Dendritic cell treated with granulocyte-macrophage colony-stimulating factor and Interleukin-4, amounts not matched to agents 40 ng/mL and 50 ng/mL, for 4 days (primary cell): ENCODE data around the gene STIMATE.

Experiments
- H3K27ac Mint-ChIP-seq: one replicate; pipeline ENCODE4 v1.8.0; 2022; ENCODE audit warnings: mild to moderate bottlenecking, mixed read lengths
- H3K27me3 Mint-ChIP-seq: one replicate; pipeline ENCODE4 v1.8.0; 2022; ENCODE audit warnings: mild to moderate bottlenecking, mixed read lengths
- H3K36me3 Mint-ChIP-seq: one replicate; pipeline ENCODE4 v1.8.0; 2022; ENCODE audit warnings: low read depth, mixed read lengths
- H3K4me1 Mint-ChIP-seq: one replicate; pipeline ENCODE4 v1.8.0; 2022; ENCODE audit warnings: low read depth, mixed read lengths
- H3K4me3 Mint-ChIP-seq: one replicate; pipeline ENCODE4 v1.8.0; 2022; ENCODE audit warnings: mild to moderate bottlenecking, moderate library complexity, mixed read lengths
- H3K9me3 Mint-ChIP-seq: one replicate; pipeline ENCODE4 v1.8.0; 2022; ENCODE audit warnings: mixed read lengths
- intact Hi-C: fragments of 100-400 bp; cut with micrococcal nuclease; formaldehyde crosslinking; loops from one replicate; pipeline ENCODE4 v1.15.0; 2022

Gene STIMATE

GRCh38 chr3:52847726-52848125 is 49.6 kb downstream of the STIMATE start:
- H3K4me3 Mint-ChIP-seq, result no peak overlapping the region
- intact Hi-C loops, result no loop called here
- H3K36me3 Mint-ChIP-seq, result peaks cover 80% of the 10 kb centered on the region
- no peaks in the 10 kb centered on the region for H3K9me3 Mint-ChIP-seq
- no peaks in the 10 kb centered on the region for H3K27me3 Mint-ChIP-seq
- H3K4me1 Mint-ChIP-seq, result peaks cover 40% of the 10 kb centered on the region
- H3K27ac Mint-ChIP-seq, result no peak overlapping the region

DNA sequence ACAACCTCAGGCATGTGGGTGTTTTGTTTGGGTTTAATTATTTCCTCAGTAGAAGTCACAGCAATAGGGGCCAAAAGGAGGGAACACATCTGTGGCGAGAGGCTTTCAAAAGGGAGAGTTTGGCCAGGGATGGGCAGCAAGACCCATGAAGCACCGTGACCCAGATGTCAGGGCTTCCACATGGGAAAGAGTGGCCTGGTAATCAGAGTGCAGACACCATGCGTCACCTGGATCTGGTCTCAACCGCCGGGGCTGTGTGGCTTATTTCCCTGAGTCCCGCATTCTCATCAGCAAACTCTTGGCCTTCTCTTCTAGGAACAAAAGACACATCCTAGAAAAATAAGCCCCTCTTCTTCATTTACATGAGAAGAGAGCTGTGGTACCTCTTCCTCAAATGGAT is 50.1 kb downstream of the STIMATE start:
- H3K27ac Mint-ChIP-seq, result no peak overlapping the region
- intact Hi-C loops, result no loop called here

DNA sequence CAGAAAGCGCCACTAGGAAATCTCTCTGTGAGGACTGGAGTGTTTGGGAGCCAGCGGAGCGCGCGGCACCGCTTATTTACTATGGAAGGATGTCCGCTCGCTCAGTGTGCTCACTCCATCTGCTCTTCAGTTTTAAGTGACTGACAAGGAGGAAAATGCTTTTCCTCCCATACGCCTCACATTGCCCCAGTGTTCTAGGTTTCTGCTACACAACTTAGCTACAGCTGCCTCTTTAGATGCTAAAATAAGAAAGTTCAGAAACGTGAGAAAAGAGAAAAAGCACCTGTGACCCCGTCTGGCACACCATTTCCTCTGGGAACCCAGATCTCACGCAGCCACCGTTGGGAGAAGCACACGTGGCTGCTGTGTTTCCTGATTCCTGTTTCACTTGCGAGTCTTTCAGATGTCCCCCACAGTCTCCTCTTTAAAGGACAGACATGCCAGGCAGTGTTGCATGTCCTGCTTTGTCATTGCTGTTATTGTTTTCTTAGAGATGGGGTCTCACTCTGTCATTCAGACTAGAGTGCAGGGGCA is 50.8 kb downstream of the STIMATE start:
- intact Hi-C loops, result no loop called here
- Mint-ChIP-seq H3K4me3 (no peak overlapping the region), H3K4me1 (peaks cover 51% of the 10 kb centered on the region), H3K27ac (no peak overlapping the region), H3K27me3 (no peaks in the 10 kb centered on the region), H3K36me3 (peaks cover 80% of the 10 kb centered on the region), H3K9me3 (no peaks in the 10 kb centered on the region)

More for the DNA sequence above, 50.1 kb downstream of the STIMATE start:
- Mint-ChIP-seq H3K9me3 (no peaks in the 10 kb centered on the region), H3K36me3 (peaks cover 80% of the 10 kb centered on the region), H3K27me3 (no peaks in the 10 kb centered on the region), H3K4me3 (no peak overlapping the region), H3K4me1 (peaks cover 44% of the 10 kb centered on the region)

DNA sequence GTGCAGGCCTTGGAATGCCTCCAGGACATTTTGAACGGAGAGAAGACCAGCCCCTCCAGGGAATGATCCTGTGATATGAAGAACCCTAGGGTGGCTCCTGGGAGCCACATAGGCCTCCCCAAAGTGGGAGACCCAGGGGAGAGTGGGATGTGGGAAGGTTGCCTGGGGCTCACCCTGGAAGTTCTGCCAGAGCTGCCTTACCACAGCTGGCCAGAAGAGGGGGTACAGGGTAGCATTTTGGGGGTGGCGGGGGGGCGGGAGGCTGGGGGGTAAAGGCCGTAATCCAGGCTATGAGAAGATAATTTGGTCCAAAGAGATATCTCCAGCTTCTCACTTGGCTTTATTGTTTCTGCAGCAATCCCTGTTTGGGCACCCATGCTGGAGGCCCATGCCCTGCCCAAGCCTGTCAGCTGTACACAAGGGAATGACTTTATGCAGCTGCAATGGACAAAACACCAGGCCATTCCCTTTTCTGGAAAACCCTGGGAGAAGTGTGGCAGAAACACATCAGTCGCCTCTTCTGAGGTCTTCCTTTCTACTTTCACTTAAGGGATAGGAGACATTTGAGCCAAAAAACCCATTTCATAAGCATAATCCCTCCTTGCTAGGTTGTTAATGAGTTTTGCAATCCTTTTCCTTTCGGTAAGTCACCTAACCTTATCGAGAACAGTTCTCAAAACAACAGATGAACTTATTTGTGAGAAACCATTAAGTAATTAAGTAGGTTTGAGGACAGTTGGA is 51.5 kb downstream of the STIMATE start:
- Mint-ChIP-seq H3K27me3 (no peaks in the 10 kb centered on the region), H3K27ac (peak overlapping the region; percentile 73), H3K36me3 (peaks cover 80% of the 10 kb centered on the region), H3K4me3 (no peak overlapping the region), H3K4me1 (peaks cover 51% of the 10 kb centered on the region), H3K9me3 (no peaks in the 10 kb centered on the region)
- intact Hi-C loops, result no loop called here

- Mint-ChIP-seq H3K4me3 (no peak overlapping the region), H3K27ac (peak overlapping the region; percentile 73), H3K36me3 (peaks cover 80% of the 10 kb centered on the region), H3K27me3 (no peaks in the 10 kb centered on the region), H3K9me3 (no peaks in the 10 kb centered on the region), H3K4me1 (peaks cover 53% of the 10 kb centered on the region)
- intact Hi-C loops, result no loop called here
These were observed 52.2 kb downstream of the STIMATE start for GRCh38 chr3:52845157-52845556.

- Mint-ChIP-seq H3K4me1 (peaks cover 56% of the 10 kb centered on the region), H3K9me3 (no peaks in the 10 kb centered on the region), H3K27ac (peak overlapping the region; percentile 86), H3K4me3 (no peak overlapping the region), H3K36me3 (peaks cover 80% of the 10 kb centered on the region), H3K27me3 (no peaks in the 10 kb centered on the region)
- intact Hi-C loops, result no loop called here
These were observed 52.9 kb downstream of the STIMATE start for GRCh38 chr3:52844290-52844975.

GRCh38 chr3:52843881-52844280 is 53.5 kb downstream of the STIMATE start:
- Mint-ChIP-seq H3K4me3 (no peak overlapping the region), H3K4me1 (peaks cover 56% of the 10 kb centered on the region), H3K27me3 (no peaks in the 10 kb centered on the region), H3K36me3 (peaks cover 80% of the 10 kb centered on the region), H3K9me3 (no peaks in the 10 kb centered on the region), H3K27ac (peak overlapping the region; percentile 86)
- intact Hi-C loops, result no loop called here

DNA sequence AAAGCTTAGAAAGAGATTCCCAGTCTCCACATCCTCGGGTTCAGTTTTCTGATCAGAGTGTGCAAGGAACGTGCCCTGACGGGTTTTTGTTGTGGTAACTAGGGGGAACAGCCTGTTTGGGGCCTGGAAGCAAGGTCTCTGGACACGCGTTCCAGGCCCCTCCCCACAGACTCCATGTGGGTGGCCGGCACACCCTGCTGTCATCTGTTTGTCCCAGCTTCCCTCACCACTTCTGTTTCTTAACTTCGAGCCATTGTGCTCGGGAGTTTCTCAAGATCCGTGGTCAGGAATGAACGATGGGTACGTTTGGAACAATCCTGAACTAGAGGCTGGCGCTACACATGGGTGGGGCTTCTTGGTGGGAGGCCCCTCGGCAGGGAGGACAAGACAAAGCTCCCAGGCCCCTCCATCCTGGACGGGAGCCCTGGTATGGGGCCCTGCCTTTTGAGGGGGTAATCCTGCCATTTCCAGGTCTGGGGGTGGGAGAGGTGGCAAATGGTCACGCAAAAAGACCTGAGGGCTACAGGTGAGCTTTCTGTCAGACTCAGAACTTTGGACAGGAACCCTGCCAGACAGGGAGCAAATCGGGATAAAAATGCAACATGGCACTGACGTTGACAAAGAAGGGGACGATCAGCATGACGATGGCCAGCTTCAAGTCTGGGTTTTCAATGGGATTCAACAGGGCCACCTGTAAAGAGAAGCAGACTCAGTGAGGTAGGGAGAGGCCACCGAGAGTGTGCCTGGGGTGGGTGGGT is 54.1 kb downstream of the STIMATE start:
- Mint-ChIP-seq H3K27ac (peak overlapping the region; percentile 86), H3K9me3 (no peaks in the 10 kb centered on the region), H3K27me3 (no peaks in the 10 kb centered on the region), H3K4me3 (peak overlapping the region; percentile 15), H3K4me1 (peaks cover 56% of the 10 kb centered on the region), H3K36me3 (peaks cover 80% of the 10 kb centered on the region)
- intact Hi-C loops, result no loop called here

GRCh38 chr3:52842424-52842823 is 54.9 kb downstream of the STIMATE start:
- intact Hi-C loops, result no loop called here
- Mint-ChIP-seq H3K4me3 (no peak overlapping the region), H3K36me3 (peaks cover 80% of the 10 kb centered on the region), H3K27ac (peak overlapping the region; percentile 86), H3K9me3 (no peaks in the 10 kb centered on the region), H3K27me3 (no peaks in the 10 kb centered on the region), H3K4me1 (peaks cover 56% of the 10 kb centered on the region)

DNA sequence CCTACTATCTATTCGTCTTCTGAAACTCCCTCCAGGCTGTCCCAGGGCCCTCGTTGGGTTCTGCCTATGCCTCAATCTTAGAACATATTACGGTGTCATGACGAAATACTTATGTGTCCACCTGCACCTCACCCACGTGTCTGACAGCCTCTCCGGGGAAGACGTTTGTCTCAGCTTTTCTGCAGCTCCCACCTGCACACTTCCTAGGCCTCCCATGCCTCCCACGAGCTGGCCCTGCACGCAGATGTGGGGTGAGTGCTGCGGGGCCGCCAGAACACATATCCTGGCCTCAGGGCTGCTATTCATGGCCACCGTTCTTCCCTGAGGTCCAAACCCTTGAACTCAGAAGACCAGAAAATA is 55.4 kb downstream of the STIMATE start:
- Mint-ChIP-seq H3K36me3 (peaks cover 80% of the 10 kb centered on the region), H3K9me3 (no peaks in the 10 kb centered on the region), H3K4me3 (no peak overlapping the region), H3K27ac (peak overlapping the region; percentile 86), H3K4me1 (peaks cover 56% of the 10 kb centered on the region), H3K27me3 (no peaks in the 10 kb centered on the region)
- intact Hi-C loops, result no loop called here

GRCh38 chr3:52841211-52841980 is 56.0 kb downstream of the STIMATE start:
- H3K27me3 Mint-ChIP-seq, result no peaks in the 10 kb centered on the region
- H3K9me3 Mint-ChIP-seq, result no peaks in the 10 kb centered on the region
- H3K4me1 Mint-ChIP-seq, result peaks cover 50% of the 10 kb centered on the region
- no peak overlapping the region for H3K4me3 Mint-ChIP-seq
- no peak overlapping the region for H3K27ac Mint-ChIP-seq
- H3K36me3 Mint-ChIP-seq, result peaks cover 84% of the 10 kb centered on the region
- intact Hi-C loops, result no loop called here

- H3K27ac Mint-ChIP-seq, result no peak overlapping the region
- peaks cover 39% of the 10 kb centered on the region for H3K4me1 Mint-ChIP-seq
- intact Hi-C loops, result no loop called here
- H3K4me3 Mint-ChIP-seq, result no peak overlapping the region
- no peaks in the 10 kb centered on the region for H3K9me3 Mint-ChIP-seq
- H3K27me3 Mint-ChIP-seq, result no peaks in the 10 kb centered on the region
- H3K36me3 Mint-ChIP-seq, result peaks cover 91% of the 10 kb centered on the region
These were observed 57.3 kb downstream of the STIMATE start for GRCh38 chr3:52839892-52840545.

- H3K36me3 Mint-ChIP-seq, result peaks cover 94% of the 10 kb centered on the region
- no peaks in the 10 kb centered on the region for H3K9me3 Mint-ChIP-seq
- intact Hi-C loops, result no loop called here
- H3K4me1 Mint-ChIP-seq, result peaks cover 31% of the 10 kb centered on the region
- no peak overlapping the region for H3K4me3 Mint-ChIP-seq
- H3K27ac Mint-ChIP-seq, result no peak overlapping the region
- no peaks in the 10 kb centered on the region for H3K27me3 Mint-ChIP-seq
These were observed 58.1 kb downstream of the STIMATE start for GRCh38 chr3:52839268-52839575.
